ENCODE data around the gene XKR7.

- TF ChIP-seq, protein P1, sequence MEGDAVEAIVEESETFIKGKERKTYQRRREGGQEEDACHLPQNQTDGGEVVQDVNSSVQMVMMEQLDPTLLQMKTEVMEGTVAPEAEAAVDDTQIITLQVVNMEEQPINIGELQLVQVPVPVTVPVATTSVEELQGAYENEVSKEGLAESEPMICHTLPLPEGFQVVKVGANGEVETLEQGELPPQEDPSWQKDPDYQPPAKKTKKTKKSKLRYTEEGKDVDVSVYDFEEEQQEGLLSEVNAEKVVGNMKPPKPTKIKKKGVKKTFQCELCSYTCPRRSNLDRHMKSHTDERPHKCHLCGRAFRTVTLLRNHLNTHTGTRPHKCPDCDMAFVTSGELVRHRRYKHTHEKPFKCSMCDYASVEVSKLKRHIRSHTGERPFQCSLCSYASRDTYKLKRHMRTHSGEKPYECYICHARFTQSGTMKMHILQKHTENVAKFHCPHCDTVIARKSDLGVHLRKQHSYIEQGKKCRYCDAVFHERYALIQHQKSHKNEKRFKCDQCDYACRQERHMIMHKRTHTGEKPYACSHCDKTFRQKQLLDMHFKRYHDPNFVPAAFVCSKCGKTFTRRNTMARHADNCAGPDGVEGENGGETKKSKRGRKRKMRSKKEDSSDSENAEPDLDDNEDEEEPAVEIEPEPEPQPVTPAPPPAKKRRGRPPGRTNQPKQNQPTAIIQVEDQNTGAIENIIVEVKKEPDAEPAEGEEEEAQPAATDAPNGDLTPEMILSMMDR (IDR thresholded peaks at IDR 0.05): no peak
- TF ChIP-seq EZH2 (IDR thresholded peaks at IDR 0.05) (no peak), EZH2phosphoT487 (IDR thresholded peaks at IDR 0.05) (no peak)
These were observed 83.1 kb downstream of the XKR7 start for GRCh38 chr20:32050851-32051556.

Measured in neural progenitor cell (in vitro differentiated cells).